Measurements from ENCODE around the gene MEX3A.

DNA sequence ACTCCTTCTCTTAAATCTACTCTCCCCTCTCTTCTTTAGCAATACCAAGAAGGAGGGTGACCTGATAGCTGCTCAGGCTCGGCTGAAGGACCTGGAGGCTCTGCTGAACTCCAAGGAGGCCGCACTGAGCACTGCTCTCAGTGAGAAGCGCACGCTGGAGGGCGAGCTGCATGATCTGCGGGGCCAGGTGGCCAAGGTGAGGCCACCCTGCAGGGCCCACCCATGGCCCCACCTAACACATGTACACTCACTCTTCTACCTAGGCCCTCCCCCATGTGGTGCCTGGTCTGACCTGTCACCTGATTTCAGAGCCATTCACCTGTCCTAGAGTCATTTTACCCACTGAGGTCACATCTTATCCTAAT is 48.3 kb upstream of the MEX3A start:
- TF ChIP-seq BHLHE40 (IDR thresholded peaks at IDR 0.05; ENCODE audit: borderline replicate concordance) (no peak), FOXM1 (IDR thresholded peaks at IDR 0.05; ENCODE audit: borderline replicate concordance) (no peak), ARNT (IDR thresholded peaks at IDR 0.05) (no peak), LEF1 (IDR thresholded peaks at IDR 0.05; ENCODE audit: borderline replicate concordance) (no peak)
